ENCODE measurements around the gene ABCA7.

The ABCA7 gene

GRCh38 chr19:1049106-1049505 lies 9.2 kb downstream of the ABCA7 start:
- TF ChIP-seq CTCF (IDR thresholded peaks at IDR 0.05; ENCODE audit: low read depth, low read length): no peak
- in situ Hi-C loops (cut with HindIII; ENCODE audit: low sequenced_read_pairs): no loop called here
- DNase-seq (ENCODE audit: low read depth, low spot score): no peak
- no peak overlapping the region for H3K4me3 ChIP-seq (ENCODE audit: low read depth, low read length)

GRCh38 chr19:1049800-1050199 lies 9.9 kb downstream of the ABCA7 start:
- DNase-seq (ENCODE audit: low read depth, low spot score): no peak
- TF ChIP-seq CTCF (IDR thresholded peaks at IDR 0.05; ENCODE audit: low read depth, low read length): no peak
- H3K4me3 ChIP-seq (ENCODE audit: low read depth, low read length): no peak overlapping the region
- in situ Hi-C loops (cut with HindIII; ENCODE audit: low sequenced_read_pairs): no loop called here

GRCh38 chr19:1050989-1051788 lies 11.3 kb downstream of the ABCA7 start:
- no peak overlapping the region for H3K4me3 ChIP-seq (ENCODE audit: low read depth, low read length)
- in situ Hi-C loops (cut with HindIII; ENCODE audit: low sequenced_read_pairs): no loop called here
- no peak for TF ChIP-seq CTCF (IDR thresholded peaks at IDR 0.05; ENCODE audit: low read depth, low read length)
- DNase-seq (ENCODE audit: low read depth, low spot score): no peak

GRCh38 chr19:1051791-1052190 lies 11.9 kb downstream of the ABCA7 start:
- DNase-seq (ENCODE audit: low read depth, low spot score): no peak
- no peak overlapping the region for H3K4me3 ChIP-seq (ENCODE audit: low read depth, low read length)
- TF ChIP-seq CTCF (IDR thresholded peaks at IDR 0.05; ENCODE audit: low read depth, low read length): no peak
- in situ Hi-C loops (cut with HindIII; ENCODE audit: low sequenced_read_pairs): no loop called here

GRCh38 chr19:1052349-1052975 lies 12.6 kb downstream of the ABCA7 start:
- H3K4me3 ChIP-seq (ENCODE audit: low read depth, low read length): no peak overlapping the region
- DNase-seq (ENCODE audit: low read depth, low spot score): no peak
- in situ Hi-C loops (cut with HindIII; ENCODE audit: low sequenced_read_pairs): no loop called here
- no peak for TF ChIP-seq CTCF (IDR thresholded peaks at IDR 0.05; ENCODE audit: low read depth, low read length)

GRCh38 chr19:1053176-1054101 lies 13.5 kb downstream of the ABCA7 start:
- no peak for DNase-seq (ENCODE audit: low read depth, low spot score)
- no peak overlapping the region for H3K4me3 ChIP-seq (ENCODE audit: low read depth, low read length)
- TF ChIP-seq CTCF (IDR thresholded peaks at IDR 0.05; ENCODE audit: low read depth, low read length): no peak
- in situ Hi-C loops (cut with HindIII; ENCODE audit: low sequenced_read_pairs): no loop called here

Data from astrocyte of the spinal cord (primary cell).